ENCODE data around the gene PDZD8.

DNA sequence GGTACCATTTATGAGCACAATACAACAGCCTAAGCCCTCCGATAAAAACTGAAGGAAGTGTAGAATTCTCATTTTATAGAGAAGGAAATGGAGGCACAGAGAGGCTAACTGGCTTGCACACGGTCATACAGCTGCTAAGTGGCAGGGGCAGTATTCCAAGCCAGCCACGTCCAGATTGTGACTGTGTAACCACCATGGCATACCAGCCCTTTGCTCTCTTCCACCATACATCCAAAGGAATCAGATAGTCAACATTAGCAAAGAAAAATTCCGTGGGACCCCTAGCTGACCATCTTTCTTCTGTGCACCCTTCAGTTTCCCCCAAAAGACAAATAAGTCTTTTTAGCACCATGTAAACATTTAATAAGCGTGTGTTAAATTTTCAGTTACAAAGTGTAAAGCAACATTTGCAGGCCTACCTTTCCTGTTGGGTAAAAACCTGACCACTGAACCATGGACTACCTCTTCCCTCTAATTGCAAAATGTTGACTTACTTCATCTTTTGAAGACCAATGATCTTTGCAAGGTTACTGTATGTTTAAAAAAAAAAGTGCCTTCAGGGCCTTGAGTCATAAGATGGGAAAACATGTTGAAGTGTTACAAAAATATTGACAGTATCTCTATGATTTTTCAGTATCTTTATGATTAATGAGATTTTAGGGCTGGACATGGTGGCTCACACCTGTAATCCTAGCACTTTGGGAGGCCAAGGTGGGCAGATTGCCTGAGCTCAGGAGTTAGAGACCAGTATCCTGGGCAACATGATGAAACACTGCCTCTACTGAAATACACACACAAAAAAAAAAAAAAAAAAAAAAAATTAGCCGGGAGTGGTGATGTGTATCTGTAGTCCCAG lies 24.3 kb upstream of the PDZD8 start:
- TF ChIP-seq, protein P1, sequence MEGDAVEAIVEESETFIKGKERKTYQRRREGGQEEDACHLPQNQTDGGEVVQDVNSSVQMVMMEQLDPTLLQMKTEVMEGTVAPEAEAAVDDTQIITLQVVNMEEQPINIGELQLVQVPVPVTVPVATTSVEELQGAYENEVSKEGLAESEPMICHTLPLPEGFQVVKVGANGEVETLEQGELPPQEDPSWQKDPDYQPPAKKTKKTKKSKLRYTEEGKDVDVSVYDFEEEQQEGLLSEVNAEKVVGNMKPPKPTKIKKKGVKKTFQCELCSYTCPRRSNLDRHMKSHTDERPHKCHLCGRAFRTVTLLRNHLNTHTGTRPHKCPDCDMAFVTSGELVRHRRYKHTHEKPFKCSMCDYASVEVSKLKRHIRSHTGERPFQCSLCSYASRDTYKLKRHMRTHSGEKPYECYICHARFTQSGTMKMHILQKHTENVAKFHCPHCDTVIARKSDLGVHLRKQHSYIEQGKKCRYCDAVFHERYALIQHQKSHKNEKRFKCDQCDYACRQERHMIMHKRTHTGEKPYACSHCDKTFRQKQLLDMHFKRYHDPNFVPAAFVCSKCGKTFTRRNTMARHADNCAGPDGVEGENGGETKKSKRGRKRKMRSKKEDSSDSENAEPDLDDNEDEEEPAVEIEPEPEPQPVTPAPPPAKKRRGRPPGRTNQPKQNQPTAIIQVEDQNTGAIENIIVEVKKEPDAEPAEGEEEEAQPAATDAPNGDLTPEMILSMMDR (IDR thresholded peaks at IDR 0.05; ENCODE audit: low read depth, low read length): no peak
- no peak for TF ChIP-seq POLR2A (IDR thresholded peaks at IDR 0.05; ENCODE audit: extremely low read depth, insufficient read length)
